GM18517 (cell line): ENCODE data around the gene GYG2.
"Not testable (repeated sequence)": the region's sequence is repeated elsewhere in the genome, so short reads cannot be mapped to it uniquely, and the experiment has no call there.

Source experiments
- ATAC-seq: cut with Tn5 transposase; IDR thresholded peaks from one replicate; pipeline ENCODE4 v1.9.1; 2021; ENCODE audit warnings: mild to moderate bottlenecking, moderate library complexity; ENCODE audit not compliant: unreplicated experiment

Gene GYG2

DNA sequence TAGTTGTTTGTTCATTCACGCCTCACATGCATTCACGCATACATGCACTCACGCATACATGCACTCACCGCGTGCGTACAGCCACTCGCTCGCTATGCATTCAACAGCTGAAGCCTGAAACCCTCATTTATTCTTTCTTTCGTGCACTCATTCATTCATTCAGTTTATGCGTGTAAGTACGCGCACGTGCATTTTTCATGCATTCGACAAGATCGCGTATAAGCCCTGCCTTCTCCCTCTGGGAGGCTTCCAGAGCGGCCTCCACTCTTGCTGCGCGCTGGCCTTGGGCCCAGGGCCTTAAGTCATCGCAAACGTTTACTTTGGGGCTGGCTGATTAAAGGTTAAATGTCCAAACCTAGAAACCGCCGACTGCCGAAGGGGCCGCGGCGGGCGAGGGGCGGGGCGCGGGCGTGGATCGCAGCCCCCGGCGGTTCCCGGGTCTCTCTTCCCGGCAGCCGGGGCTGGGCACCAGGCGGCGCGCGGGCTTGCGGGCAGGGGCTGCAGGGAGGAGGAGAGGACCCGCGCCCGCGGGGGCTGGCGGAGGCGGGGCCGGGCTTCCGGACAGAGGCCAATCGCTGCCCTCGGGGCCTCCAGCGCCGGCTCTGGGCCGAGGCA lies at the start of gene GYG2:
GYG2 (plus strand) TSS at position 587 of the 615 bp plus-strand sequence. CDS start 1,259 bp downstream, outside the sequence.
- ATAC-seq, result no peak

DNA sequence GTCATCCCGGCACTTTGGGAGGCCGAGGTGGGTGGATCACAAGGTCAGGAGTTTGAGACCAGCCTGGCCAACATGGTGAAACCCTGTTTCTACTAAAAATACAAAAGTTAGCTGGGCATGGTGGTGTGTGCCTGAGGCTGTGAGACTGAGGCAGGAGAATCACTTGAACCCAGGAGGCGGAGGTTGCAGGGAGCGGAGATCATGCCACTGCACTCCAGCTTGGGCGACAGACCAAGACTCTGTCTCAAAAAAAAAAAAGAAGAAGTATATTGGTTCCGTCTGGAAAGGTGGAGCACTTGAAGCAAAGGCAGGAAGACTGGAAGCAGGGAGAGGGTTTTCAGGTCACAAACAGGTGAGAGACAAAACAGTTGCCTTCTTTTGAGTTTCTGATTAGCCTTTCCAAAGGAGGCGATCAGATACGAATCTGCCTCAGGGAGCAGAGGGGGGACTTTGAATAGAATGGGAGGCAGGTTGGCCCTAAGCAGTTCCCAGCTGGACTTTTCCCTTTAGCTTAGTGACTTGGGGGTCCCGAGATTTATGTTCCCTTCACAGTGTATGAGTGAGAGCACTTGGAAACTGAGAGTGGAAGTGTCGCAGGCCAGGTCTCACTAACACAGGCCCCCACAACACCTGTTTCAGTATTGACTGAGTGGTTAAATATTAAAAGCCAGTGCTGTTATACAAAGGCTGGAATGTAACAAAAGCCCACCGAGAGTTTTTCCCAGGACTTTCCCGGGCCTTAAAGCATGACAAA lies 48.1 kb upstream of the GYG2 start:
- not testable (repeated sequence) for ATAC-seq

DNA sequence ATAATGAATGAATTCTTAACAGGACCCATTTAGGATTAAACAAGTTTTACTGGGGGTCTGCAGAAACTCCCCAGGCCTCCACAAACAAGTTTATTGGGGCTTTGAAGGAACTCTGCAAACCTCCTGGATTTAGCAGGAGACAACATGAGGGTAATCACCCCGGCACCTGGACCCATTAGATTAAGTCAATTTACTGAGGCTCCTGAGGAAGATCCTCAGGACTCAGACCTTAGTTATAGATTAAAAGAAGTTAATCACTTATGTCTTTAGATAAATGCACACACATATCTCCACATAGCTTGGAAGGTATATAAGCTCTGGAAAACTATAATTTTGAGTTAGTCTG lies 47.5 kb upstream of the GYG2 start:
- ATAC-seq, result no peak

DNA sequence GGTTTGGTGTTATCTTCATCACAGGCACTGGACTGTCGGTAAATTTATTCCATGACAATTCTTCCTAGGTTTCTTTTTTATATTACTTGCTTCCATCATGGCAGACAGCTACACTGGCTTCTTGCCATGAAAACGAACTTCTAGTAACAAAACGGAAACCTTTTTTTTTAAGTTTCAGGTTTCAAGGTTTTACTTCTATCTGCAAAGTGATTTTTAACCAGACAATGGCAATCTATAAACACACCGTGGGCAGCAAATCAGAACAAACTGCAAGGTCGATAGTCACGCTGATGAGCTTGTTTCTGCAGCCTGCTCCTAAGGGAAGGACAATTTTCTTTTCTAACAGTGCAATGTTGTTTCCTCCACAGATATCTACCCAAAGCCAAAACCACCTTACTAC lies 47.0 kb upstream of the GYG2 start:
- peak; percentile 71 for ATAC-seq

DNA sequence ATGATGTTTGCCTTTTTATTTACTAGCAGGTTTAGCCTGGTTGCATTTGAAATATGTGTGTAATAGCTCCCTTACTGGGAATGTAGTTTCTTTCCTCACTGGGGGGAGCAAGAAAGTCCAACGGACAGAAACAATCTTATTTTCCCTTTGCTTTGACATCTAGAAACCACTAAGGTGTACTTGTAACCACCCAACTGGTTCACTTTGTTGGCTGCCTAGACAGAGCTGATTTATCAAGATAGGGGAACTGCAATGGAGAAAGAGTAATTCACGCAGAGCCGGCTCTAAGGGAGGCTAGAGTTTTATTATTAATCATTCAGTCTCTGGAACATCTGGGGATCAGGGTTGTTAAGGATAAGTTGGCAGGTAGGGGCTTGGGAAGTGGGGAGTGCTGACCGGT lies 46.6 kb upstream of the GYG2 start:
- ATAC-seq, result no peak

DNA sequence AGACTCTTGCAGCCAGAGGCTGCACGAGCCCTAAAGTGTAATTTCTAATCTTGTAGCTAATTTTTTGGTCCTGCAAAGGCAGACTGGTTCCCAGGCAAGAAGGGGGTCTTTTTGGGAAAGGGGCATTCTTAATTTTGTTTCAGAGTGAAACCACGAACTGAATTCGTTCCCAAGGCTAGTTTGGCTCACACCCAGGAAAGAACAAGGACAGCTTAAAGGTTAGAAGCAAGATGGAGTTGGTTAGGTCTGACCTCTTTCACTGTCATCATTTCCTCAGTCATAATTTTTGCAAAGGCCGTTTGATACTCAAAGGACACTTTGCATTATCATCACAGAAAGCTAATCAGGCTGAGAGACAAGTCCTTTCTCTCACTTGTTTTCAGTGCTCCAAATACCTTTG lies 46.0 kb upstream of the GYG2 start:
- no peak for ATAC-seq

DNA sequence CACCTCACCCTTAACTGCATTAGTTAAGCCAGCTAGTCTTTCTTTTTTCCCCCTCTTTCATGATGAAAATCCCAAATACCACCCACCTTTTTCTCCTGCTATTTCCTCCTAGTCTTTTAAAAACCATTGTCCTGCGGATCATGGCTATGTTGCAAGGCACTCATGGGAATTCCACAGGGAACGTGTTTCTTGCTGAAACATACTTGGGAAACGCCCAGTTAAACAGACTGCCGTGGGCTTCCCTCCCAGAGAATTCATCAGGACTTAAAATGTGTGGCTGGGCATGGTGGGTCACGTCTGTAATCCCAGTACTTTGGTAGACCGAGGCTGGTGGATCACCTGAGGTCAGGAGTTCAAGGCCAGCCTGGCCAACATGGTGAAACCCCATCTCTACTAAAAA lies 44.7 kb upstream of the GYG2 start:
- ATAC-seq, result no peak

DNA sequence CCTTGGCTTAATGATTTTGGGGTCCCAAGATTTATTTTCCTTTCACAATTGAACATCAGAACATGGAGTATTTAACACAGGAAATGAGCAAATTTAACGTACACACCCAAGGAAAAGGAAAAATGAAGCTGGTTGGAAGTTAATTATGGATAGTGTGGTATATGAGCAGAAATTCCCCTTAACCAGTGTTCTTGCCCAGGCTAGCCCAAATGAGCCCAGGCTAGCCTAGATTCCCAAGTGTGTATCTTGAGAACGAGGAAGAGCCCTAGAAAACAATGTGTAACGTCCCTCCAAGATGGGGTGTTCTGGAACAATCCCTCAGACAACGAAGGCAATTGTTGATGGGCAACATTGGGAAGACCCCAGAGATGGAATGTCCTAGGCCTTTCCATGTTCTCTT lies 43.2 kb upstream of the GYG2 start:
- no peak for ATAC-seq

DNA sequence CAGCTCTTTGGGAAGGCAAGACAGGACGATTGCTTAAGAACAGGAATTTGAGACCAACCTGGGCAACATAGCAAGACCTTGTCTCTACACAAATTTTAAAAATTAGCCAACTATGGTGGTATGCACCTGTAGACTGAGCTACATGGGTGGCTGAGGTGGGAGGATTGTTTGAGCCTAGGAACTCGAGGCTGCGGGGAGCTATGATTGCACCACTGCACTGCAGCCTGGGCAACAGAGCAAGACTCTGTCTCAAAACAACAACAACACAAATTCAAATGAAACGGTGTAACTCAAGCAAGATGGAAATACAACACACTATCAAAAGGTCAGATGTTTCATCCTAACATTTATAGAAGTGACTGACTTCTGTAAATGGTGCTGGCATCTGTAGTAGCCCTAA lies 39.8 kb upstream of the GYG2 start:
- no peak for ATAC-seq

DNA sequence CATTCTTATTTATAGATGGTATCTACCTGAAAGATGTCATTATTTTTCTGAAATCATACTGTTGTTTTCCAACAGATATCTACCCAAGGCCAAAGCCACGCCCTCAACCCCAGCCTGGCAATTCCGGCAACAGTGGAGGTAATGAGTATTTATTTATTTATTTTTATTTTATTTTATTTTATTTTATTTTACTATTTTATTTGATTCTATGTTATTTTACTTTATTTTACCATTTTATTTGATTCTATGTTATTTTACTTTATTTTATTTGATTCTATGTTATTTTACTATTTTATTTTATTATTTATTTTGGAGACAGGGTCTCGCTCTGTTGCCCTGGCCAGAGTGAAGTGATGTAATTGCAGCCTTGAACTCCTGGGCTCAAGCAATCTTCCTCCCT lies 39.2 kb upstream of the GYG2 start:
- ATAC-seq, result no peak

DNA sequence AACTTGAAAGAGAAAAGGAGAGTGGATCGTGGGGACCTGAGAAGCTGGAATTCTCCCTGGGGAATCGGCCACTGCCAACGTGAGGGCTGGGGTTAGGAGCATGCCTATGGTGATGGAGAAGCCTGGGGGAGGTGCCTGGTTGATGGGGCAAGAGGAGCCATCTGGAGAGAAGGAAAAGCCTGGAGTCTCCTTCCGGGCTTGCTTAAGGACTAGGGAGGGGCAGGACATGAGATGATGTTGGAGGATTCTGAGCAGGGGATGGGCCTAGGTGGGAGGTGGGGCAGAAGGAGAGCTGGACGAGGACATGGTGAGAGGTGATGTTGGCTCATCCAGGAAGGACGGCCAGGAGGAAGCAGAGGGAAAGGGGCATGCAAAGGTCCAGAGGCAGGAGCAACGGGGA lies 35.0 kb upstream of the GYG2 start:
- ATAC-seq, result no peak

DNA sequence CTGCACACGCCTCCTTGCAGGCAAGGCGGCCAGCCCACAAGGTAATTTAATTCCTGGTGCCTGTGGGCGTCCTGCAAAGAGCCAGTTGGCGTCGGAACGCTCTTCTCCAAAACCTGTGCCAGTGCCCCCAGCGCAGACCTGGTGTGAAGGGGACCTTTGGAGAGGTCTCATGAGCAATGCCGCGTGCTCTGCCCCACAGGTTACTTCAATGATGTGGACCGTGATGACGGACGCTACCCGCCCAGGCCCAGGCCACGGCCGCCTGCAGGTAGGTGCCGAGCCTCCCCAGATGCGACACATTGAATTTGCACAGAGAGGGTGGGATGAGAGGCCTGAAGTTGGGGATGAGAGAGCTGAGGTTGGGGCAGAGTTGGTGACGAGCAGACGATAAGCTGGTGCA lies 34.4 kb upstream of the GYG2 start:
- no peak for ATAC-seq

DNA sequence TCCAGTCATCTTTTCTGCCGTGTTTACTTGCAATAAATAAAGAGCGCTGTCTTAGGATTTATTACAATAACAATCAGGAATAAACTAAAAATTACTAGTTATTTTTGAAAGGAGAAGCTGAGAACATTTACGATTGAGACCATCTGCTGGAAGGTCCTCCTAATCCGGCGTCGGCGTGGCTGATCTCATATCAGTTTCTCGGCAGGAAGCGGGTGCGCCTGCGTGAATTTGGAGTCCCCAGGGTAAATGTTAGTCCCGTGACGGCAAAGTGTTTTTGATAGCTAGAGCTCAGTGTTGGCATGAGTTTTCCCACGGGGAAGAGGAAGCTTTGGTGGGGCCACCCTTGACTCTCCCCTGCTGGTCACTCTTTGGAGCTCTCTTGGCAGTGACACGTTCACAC lies 31.9 kb upstream of the GYG2 start:
- not testable (repeated sequence) for ATAC-seq

DNA sequence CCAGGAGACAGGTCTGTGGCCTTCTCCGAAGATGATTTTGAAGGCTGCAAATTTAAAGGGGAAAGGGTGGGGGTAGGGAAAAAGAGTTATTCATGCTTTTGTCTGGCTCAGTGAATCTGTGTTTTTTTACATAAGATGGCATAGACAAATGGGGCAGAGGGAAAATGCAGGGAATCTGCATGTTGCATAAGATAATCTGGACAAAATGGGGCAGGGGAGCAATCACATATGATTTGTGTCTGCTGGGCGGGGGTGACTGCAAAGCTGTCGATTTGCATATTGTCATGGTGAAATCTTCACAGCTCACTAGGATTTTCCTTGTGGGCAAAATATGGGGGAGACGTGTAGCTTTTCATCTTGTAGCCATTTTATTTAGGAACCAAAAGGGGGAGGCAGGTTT lies 29.4 kb upstream of the GYG2 start:
- no peak for ATAC-seq

DNA sequence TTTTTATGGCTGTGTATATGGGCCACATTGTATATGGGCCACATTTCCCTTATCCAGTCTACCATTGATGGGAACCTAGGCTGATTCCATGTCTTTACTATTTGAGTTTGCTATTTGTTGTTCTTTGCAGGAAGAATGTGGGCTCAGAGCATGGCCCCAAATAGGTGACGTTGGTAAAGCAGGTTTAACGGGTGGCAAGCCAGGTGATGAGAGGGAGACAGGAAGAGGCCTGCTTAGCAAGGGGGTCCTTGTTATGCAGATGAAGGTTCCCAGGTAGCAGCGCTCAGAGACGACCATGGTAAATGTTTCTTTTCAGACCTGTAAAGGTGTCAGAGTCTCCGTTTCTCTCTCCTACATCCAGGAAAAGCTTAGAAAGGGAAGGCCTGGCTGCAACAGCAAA lies 28.8 kb upstream of the GYG2 start:
- not testable (repeated sequence) for ATAC-seq

DNA sequence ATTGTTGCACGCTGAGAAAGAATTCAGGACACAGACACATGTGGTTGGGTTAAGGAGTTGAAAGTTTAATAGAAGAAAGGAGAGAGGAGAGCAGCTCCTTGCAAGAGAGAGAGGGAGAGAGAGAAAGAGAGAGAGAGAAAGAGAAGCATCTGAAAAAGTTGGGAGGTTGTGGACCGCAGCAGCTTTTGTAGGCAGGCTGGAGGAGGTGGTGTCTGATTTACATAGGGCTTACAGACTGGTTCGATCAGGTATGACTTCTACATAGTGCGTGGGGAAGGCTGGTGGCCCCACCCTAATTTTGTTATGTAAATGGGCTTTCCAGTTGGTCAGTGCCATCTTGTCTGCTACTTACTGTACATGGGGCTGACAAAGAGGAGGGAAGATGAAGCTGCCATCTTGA lies 27.5 kb upstream of the GYG2 start:
- no peak for ATAC-seq

DNA sequence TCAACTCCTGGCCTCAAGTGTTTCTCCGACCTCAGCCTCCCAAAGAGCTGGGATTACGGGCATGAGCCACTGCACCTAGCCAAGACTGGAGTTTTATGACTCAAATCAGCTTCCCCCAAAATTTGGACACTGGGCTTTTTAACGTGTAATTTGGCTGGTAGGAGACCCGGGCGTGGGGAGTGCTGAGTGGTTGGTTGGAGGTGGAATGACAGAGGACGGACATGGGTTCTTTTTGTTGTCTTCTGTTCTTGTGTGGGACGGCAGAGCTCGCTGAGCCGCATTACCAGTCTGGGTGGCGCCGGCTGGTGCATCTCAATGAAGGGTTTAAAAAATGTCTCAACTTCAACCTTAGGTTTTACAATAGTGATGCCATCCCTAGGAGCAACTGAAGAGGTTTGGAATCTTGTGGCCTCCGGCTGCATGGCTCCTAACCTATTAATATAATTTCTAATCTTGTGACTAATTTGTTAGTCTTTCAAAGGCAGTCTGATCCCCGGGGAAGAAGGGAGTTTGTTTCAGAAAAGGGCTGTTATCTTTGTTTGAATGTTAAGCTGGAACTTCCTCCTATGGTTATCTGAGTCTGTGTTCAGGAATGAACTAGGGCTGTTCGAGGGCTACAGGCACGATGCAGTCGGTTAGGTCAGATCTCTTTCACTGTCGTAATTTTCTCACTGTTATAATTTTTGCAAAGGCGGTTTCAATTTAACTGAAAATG lies 26.2 kb upstream of the GYG2 start:
- ATAC-seq, result not testable (repeated sequence)

DNA sequence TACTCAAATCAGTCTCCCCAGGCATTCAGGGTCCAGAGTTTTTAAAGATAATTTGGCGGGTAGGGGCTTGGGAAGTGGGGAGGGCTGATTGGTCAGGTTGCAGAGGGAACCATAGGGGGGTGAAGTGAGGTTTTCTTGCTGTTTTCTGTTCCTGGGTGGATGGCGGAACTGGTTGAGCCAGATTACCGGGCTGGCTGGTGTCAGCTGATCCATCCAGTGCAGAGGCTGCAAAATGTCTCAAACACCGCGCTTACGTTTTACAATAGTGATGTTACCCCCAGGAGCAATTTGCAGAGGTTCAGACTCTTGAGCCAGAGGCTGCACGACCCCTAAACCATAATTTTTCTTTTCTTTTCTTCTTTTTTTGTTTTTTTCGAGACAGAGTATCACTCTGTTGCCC lies 25.2 kb upstream of the GYG2 start:
- ATAC-seq, result not testable (repeated sequence)

DNA sequence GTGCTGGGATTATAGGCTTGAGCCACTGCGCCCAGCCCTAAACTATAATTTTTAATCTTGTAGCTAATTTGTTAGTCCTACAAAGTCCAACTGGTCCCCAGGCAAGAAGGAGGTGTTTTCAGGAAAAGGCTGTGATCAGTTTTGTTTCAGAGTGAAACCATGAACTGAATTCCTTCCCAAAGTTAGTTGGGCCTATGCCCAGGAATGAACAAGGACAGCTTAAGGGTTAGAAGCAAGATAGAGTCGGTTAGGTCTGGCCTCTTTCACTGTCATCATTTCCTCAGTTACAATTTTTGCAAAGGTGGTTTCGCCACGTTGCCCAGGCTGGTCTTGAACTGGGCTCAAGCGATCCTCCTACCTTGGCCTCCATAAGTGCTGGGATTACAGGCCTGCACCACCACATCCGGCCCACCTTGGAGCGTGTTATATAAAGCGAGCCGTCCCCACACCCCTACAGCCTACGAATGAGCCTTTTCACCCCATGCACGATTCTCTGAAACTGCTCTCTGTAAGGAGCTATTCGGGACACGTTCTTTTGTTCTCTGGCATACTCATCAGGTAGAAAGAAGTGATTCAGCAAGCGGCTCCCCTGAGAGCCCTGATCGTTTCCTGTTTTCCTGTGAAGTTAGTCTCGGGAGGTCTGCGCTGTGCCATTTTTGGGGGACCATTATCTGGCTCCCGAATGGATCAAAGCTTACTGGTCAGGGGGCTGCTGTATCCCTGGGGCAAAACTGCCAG lies 24.5 kb upstream of the GYG2 start:
- ATAC-seq, result not testable (repeated sequence)

DNA sequence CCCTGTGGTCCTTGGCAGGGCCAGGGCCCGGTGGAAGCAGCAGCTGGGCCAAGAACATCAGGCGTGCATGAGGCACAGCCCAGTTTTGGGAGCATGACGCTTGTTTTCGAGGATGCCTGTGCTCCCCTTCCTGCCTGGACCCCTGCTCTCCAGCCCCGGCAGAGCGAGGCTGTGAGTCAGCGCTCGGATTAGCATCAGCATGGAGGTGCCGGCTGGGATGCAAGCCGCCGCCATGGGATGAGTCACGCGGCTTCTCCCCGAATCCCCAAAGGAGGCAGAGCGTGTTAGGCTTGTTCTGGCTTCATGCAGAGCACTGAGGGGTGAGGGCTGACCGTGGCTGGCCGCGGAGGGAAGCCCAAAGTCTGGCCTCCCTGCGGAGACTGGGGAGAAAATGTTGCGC lies 23.9 kb upstream of the GYG2 start:
- ATAC-seq, result not testable (repeated sequence)

DNA sequence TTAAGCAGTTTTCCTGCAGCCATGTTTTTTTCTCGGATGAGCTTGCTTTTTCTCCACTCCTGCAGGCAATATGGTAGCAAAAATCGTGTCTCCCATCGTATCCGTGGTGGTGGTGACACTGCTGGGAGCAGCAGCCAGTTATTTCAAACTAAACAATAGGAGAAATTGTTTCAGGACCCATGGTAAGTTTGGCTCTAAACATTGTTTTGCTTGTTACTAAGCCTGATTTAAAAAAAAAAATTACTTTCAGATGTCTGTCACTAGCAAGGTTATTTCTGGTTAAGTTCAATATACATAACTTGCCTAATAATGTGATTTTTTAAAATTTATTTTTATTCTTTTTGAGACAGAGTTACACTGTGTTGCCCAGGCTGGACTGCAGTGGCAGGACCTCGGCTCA lies 17.5 kb upstream of the GYG2 start:
- no peak for ATAC-seq
